Hepatocyte (in vitro differentiated cells): ENCODE measurements around the gene KCNIP3. TPM values are rescaled to one million over a fixed set of nuclear protein-coding genes. Genes with fewer than 3 reads are reported as not detected.

ENCODE experiments used
- DNase-seq: peaks from one replicate; pipeline ENCODE4 v3.0.0-alpha.2; 2016; ENCODE audit warnings: low spot score
- H2AFZ ChIP-seq: fragments of 200-600 bp; sonication (generic); 2 replicates; pipeline ENCODE4 v1.6.0; 2016; ENCODE audit warnings: antibody characterized with exemption, mild to moderate bottlenecking
- H3K27ac ChIP-seq: fragments of 200-600 bp; sonication (generic); 2 replicates; pipeline ENCODE4 v1.5.1; 2016; ENCODE audit warnings: mild to moderate bottlenecking
- H3K27me3 ChIP-seq: fragments of 200-600 bp; sonication (generic); 2 replicates; pipeline ENCODE4 v1.6.1; 2016
- H3K36me3 ChIP-seq: fragments of 200-600 bp; sonication (generic); replicated peaks from 2 replicates; pipeline ENCODE4 v1.5.1; 2016; ENCODE audit warnings: low read depth; ENCODE audit not compliant: insufficient read depth
- H3K4me1 ChIP-seq: fragments of 200-600 bp; sonication (generic); 2 replicates; pipeline ENCODE4 v1.5.1; 2016; ENCODE audit warnings: mild to moderate bottlenecking, moderate library complexity; ENCODE audit not compliant: insufficient read depth
- H3K4me2 ChIP-seq: fragments of 200-600 bp; sonication (generic); 2 replicates; pipeline ENCODE4 v1.6.0; 2016
- H3K4me3 ChIP-seq: fragments of 200-600 bp; sonication (generic); 2 replicates; pipeline ENCODE4 v1.5.1; 2016; ENCODE audit warnings: mild to moderate bottlenecking
- H3K79me2 ChIP-seq: fragments of 200-600 bp; sonication (generic); 2 replicates; pipeline ENCODE4 v1.6.0; 2017; ENCODE audit warnings: mild to moderate bottlenecking
- H3K9me2 ChIP-seq: fragments of 200-600 bp; sonication (generic); replicated peaks from 2 replicates; pipeline ENCODE4 v1.6.0; 2017; ENCODE audit warnings: mild to moderate bottlenecking; ENCODE audit not compliant: insufficient read depth
- H3K9me3 ChIP-seq: fragments of 200-600 bp; sonication (generic); 2 replicates; pipeline ENCODE4 v1.5.1; 2016; ENCODE audit warnings: low read depth, mild to moderate bottlenecking
- H4K20me1 ChIP-seq: fragments of 200-600 bp; sonication (generic); 2 replicates; pipeline ENCODE4 v1.6.0; 2016; ENCODE audit warnings: mild to moderate bottlenecking; ENCODE audit not compliant: insufficient read depth, poor library complexity, severe bottlenecking
- CTCF ChIP-seq: fragments of 200-600 bp; sonication (generic); IDR thresholded peaks from 2 replicates; pipeline ENCODE4 v1.5.1; 2016; ENCODE audit warnings: antibody characterized with exemption, mild to moderate bottlenecking; ENCODE audit not compliant: poor library complexity
- EZH2 ChIP-seq: fragments of 200-600 bp; sonication (generic); IDR thresholded peaks from 2 replicates; pipeline ENCODE4 v1.6.1; 2016; ENCODE audit warnings: antibody characterized with exemption, mild to moderate bottlenecking, borderline replicate concordance
- EZH2phosphoT487 ChIP-seq: fragments of 200-600 bp; sonication (generic); IDR thresholded peaks from one replicate; pipeline ENCODE4 v1.6.1; 2018; ENCODE audit warnings: antibody characterized with exemption, mild to moderate bottlenecking, low read depth, moderate library complexity; ENCODE audit not compliant: unreplicated experiment, severe bottlenecking
- WGBS: methylation state at CpG from one replicate; pipeline ENCODE4 v1.1.6; 2016; ENCODE audit warnings: low lambda C conversion rate; ENCODE audit errors: missing lambda C conversion rate; 5-methylcytosine and 5-hydroxymethylcytosine counted together
- polyA plus RNA-seq: library from polyadenylated mRNA; unstranded; fragments of >200 nt; fragmentation: Nextera tagmentation; extraction: Ambion mirVana; gene quantifications from 2 replicates; pipeline ENCODE4 v1.2.1, GENCODE V29; 2016
- total RNA-seq: library from RNA; depleted of rRNA; stranded (reverse); fragments of >200 nt; gene quantifications from 2 replicates; pipeline ENCODE4 v1.2.3, GENCODE V29; 2014

KCNIP3 gene
- total and polyA plus RNA-seq, 2 experiments from 2014 or later = 6.1 to 6.5 TPM

- Histone ChIP-seq H3K36me3 (no peaks in the 10 kb centered on the region), H3K4me1 (no peaks in the 10 kb centered on the region), H3K79me2 (no peaks in the 10 kb centered on the region), H4K20me1 (no peaks in the 10 kb centered on the region), H3K27me3 (peaks cover 39% of the 10 kb centered on the region), H3K4me3 (no peak overlapping the region), H3K4me2 (no peak overlapping the region), H2AFZ (no peak overlapping the region), H3K9me2 (no peaks in the 10 kb centered on the region), H3K27ac (no peak overlapping the region), H3K9me3 (no peaks in the 10 kb centered on the region)
- no peak for TF ChIP-seq EZH2
- TF ChIP-seq CTCF = no peak
- no peak for TF ChIP-seq EZH2phosphoT487
- DNase-seq = no peak
- 89% methylated on average over 12 of the region's 12 CpGs for WGBS
Observed at GRCh38 chr2:95349568-95350322, 52.6 kb downstream of the KCNIP3 start.

- 68% methylated on average over 7 of the region's 7 CpGs for WGBS
- Histone ChIP-seq H3K4me2 (no peak overlapping the region), H3K9me2 (no peaks in the 10 kb centered on the region), H3K36me3 (no peaks in the 10 kb centered on the region), H3K4me1 (no peaks in the 10 kb centered on the region), H3K79me2 (no peaks in the 10 kb centered on the region), H3K27ac (no peak overlapping the region), H3K27me3 (peaks cover 33% of the 10 kb centered on the region), H4K20me1 (no peaks in the 10 kb centered on the region), H3K4me3 (no peak overlapping the region), H3K9me3 (no peaks in the 10 kb centered on the region), H2AFZ (no peak overlapping the region)
- DNase-seq = no peak
- TF ChIP-seq CTCF (no peak), EZH2phosphoT487 (no peak), EZH2 (no peak)
Observed at GRCh38 chr2:95350368-95350767, 53.2 kb downstream of the KCNIP3 start.

GRCh38 chr2:95350774-95351597 lies 53.8 kb downstream of the KCNIP3 start:
- Histone ChIP-seq H2AFZ (no peak overlapping the region), H3K9me2 (no peaks in the 10 kb centered on the region), H3K9me3 (no peaks in the 10 kb centered on the region), H3K36me3 (no peaks in the 10 kb centered on the region), H3K4me2 (no peak overlapping the region), H3K27ac (no peak overlapping the region), H4K20me1 (no peaks in the 10 kb centered on the region), H3K79me2 (no peaks in the 10 kb centered on the region), H3K27me3 (peaks cover 29% of the 10 kb centered on the region), H3K4me3 (no peak overlapping the region), H3K4me1 (no peaks in the 10 kb centered on the region)
- 86% methylated on average over 13 of the region's 13 CpGs for WGBS
- TF ChIP-seq EZH2phosphoT487 (no peak), CTCF (no peak), EZH2 (no peak)
- no peak for DNase-seq
